ENCODE results near the gene DIAPH2.
A peak's percentile ranks its signal among the peaks of the same experiment; 100 is the strongest.
"Not testable (repeated sequence)": the region's sequence is repeated elsewhere in the genome, so short reads cannot be mapped to it uniquely, and the experiment has no call there.

DIAPH2 gene

GRCh38 chrX:97401586-97402136 lies 717.0 kb downstream of the DIAPH2 start:
- ATAC-seq, result no peak

DNA sequence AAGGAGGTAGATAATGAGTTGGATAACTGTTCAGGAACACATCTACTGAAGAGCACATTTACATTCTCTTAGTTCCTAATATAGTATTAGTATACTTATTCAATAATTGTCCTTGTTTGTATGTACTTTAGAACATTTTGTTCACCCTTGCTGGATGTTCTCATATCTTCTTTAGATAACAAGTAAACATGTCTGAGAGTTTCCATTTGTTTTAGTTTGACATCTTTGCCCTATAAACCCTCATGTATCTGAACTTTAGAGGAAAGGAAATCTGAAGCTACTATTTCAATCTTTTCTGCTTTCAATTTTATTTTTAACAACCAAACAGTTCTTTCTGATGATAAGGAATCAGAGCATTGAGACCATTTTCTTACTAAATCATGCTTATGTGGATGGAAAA lies 717.7 kb downstream of the DIAPH2 start:
- ATAC-seq, result no peak

- ATAC-seq, result peak; percentile 50 to 55
These were observed 718.3 kb downstream of the DIAPH2 start for GRCh38 chrX:97402903-97403302.

- ATAC-seq, result no peak
These were observed 720.5 kb downstream of the DIAPH2 start for GRCh38 chrX:97405031-97405660.

DNA sequence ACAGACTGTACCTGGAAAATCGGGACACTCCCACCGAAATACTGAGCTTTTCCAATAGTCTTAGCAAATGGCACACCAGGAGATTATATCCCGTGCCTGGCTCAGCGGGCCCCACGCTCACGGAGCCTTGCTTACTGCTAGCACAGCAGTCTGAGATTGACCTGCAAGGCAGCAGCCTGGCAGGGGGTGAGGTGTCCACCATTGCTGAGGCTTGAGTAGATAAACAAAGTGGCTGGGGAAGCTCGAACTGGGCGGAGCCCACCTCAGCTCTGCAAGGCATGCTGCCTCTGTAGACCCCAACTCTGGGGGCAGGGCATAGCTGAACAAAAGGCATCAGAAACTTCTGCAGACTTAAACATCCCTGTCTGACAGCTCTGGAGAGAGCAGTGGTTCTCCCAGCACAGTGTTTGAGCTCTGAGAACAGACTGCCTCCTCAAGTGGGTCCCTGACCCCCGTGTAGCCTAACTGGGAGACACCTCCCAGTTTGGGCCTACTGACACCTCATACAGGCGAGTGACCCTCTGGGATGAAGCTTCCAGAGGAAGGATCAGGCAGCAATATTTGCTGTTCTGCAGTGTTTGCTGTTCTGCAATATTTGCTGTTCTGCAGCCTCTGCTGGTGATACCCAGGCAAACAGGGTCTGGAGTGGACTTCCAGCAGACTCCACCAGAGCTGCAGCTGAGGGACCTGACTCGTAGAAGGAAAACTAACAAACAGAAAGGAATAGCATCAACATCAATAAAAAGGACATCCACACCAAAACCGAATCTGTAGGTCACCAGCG lies 725.2 kb downstream of the DIAPH2 start:
- ATAC-seq, result not testable (repeated sequence)

GRCh38 chrX:97416461-97416860 lies 731.8 kb downstream of the DIAPH2 start:
- ATAC-seq, result no peak

DNA sequence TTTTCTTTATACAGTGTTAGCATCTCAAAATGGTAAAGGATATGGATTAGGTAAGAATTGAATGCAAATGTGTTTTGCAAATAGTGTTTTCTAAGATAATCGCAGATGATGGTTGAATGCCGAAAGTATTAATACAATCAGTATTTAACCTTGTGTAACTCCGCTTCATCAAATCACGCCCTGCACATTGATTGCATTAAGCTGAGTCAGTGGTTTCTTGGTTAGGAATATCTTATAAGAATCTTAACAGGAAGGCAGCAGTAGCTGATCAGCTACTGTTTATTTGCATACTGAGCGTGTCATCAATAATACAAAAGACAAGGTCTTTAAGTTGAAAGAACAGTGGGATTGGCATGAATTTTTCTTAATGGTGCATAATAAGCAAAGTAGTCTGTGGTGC lies 744.5 kb downstream of the DIAPH2 start:
- no peak for ATAC-seq

DNA sequence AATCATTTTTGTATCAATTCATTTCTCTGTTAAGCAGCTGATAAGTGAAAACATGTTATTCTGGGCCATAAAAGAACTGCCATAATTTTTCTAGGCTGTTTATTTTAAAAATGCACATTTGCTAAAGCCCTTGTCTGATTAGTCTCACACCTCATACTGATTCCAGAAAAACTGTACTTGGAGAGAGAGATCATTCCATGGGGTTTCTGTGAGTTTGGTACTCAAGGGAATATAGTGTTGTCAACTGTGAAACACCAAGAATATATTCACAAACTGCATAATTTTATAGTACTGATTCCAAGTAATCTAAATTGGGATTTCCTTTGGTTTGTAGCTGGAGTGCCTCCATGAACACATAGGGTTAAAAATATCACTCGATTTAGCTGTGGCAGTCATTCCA lies 746.6 kb downstream of the DIAPH2 start:
- no peak for ATAC-seq

DNA sequence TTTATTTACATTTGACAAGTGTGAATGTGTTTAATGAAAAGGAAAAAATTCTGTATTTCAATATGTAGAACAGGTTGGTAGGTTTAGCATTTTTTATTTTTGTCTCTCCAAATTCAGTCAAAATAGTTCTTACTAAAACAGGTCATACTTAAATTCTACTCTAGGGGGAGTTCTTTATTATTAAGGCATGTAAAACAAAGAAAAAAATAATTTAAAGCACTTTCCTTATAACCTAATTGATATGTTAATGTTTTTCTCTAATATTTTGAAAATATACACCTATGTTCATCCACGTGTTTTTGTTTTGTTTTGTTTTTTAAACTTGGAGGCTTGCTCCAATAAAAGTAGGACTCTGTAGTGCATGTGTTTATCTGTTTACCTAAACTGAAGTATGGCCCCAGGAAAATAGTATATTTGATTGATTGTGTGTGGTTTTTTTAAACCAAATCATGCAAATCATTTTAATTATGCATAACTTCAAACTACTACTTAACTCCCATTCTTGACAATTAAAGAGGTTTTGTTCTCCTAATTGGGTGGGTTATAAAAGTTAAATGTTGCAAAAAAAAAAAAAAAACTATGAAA lies 761.7 kb downstream of the DIAPH2 start:
- ATAC-seq, result no peak

GRCh38 chrX:97447306-97447705 lies 762.7 kb downstream of the DIAPH2 start:
- ATAC-seq, result no peak

DNA sequence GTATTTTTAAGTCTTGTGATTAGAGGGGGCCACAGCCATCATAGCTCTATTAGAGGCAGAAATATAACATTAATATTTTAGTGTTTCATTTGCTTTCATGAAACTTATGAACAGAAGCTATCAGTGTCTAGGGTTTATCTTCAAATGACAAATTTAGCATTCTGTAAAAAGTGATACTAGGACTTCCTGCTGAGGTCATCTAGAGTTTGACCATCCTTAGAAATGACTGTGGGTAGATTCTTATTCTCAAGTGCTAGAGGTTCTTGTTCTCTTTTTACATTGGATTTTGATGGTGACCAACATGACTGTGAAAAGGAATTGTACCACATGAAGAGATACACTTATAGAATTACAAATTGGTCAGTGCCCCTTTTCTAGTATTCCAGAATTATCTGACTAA lies 767.6 kb downstream of the DIAPH2 start:
- ATAC-seq, result no peak

- ATAC-seq, result no peak
These were observed 777.1 kb downstream of the DIAPH2 start for GRCh38 chrX:97461763-97462162.

GRCh38 chrX:97471071-97471470 lies 786.4 kb downstream of the DIAPH2 start:
- ATAC-seq, result no peak

DNA sequence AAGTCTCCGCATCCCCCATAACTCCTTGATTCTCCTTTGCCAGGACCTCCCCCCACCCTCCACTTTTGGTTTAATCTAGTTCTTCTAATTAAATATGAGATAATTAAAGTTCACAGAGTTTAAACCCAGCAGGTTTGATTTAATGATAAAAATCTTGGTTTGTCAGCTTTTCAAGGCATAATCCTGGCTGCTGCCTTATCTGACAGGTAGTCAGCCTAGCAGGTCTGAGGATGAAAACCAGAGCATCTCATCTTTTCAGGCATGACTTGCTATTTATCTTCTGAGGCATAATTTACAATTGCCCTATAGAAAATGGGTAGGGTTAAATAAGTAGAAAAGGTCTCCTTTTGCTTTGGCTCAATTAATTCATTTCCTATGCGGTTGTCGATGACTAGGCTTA lies 790.3 kb downstream of the DIAPH2 start:
- ATAC-seq, result no peak

DNA sequence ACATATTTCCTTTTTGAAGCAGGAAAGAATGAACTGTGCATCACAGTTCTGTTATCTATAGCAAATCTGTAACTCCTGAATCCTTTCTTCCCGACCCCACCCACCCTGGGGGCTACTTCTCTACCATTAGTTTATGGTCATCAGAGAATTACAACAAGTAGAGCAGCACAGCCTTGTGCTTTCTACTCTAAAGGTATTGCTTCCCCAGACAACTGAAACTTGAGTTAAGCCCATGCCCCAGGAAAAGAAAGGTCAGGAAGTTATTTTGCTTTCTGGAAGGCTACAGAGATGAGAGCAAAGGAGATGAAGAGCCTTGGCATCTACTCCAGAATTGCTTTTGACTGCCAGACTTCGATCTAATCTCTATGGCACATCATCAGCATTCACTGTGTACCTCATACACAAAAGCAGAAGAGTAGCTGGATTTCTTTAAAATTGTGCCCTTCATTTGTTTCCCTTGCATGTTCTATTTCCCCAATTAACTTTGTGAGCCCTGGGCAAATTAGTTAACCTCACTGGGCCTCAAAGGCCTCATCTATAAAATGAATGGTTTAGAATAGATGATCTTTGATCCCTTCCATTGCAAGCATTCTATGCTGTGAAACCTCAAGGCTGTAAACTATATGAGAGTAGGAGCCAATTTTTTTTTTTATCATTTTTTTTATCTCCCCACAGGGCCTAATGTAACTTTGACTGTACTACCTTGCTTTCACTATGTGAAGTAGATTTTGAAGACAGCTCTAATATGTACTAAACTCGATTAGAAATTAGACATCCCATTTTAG lies 794.7 kb downstream of the DIAPH2 start:
- ATAC-seq, result no peak

GRCh38 chrX:97481228-97481627 lies 796.6 kb downstream of the DIAPH2 start:
- ATAC-seq, result no peak

- no peak for ATAC-seq
These were observed 798.1 kb downstream of the DIAPH2 start for GRCh38 chrX:97482666-97483300.

- no peak for ATAC-seq
These were observed 806.0 kb downstream of the DIAPH2 start for GRCh38 chrX:97490656-97491055.

GRCh38 chrX:97494756-97495372 lies 810.2 kb downstream of the DIAPH2 start:
- peak in 1 of 2 donors; percentile 38 for ATAC-seq

DNA sequence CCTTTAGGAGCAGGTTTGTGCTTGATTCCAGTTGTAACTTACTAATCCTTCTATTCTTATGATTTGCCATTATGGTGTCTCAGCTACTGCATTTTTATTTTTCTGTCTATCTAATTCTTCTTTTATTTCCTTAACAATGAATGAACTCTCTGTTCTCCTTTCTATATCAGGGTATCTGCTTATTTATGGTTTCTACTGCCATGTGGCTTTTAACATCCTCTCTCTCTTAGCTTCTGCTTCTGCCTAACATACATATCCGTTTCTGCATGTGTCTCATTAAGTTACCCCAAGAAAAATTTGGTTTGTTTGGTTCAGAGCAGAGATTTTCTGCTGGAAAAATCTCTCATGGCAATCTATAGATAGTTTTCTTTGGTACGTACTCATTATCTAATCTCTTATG lies 813.5 kb downstream of the DIAPH2 start:
- no peak for ATAC-seq

GRCh38 chrX:97504431-97504830 lies 819.8 kb downstream of the DIAPH2 start:
- no peak for ATAC-seq

- no peak for ATAC-seq
These were observed 833.1 kb downstream of the DIAPH2 start for GRCh38 chrX:97517763-97518162.
